Neural progenitor cell (in vitro differentiated cells): Measurements from ENCODE around the gene CCDC15. TPM values are rescaled to one million over a fixed set of nuclear protein-coding genes. Genes with fewer than 3 reads are reported as not detected.

Experiments used
- DNase-seq: peaks from one replicate; pipeline ENCODE4 v3.0.0-alpha.2; 2016; ENCODE audit warnings: low spot score
- H2AFZ ChIP-seq: fragments of 200-600 bp; sonication (generic); replicated peaks from 2 replicates; pipeline ENCODE4 v1.6.1; 2016; ENCODE audit warnings: antibody characterized with exemption
- H3F3A ChIP-seq: fragments of 200-600 bp; sonication (generic); 2 replicates; pipeline ENCODE4 v1.6.1; 2016; ENCODE audit warnings: antibody characterized with exemption, low read depth
- H3K27ac ChIP-seq: fragments of 200-600 bp; sonication (generic); 2 replicates; pipeline ENCODE4 v1.5.1; 2016; ENCODE audit warnings: mild to moderate bottlenecking
- H3K27me3 ChIP-seq: fragments of 200-600 bp; sonication (generic); 2 replicates; pipeline ENCODE4 v1.6.1; 2016; ENCODE audit warnings: mild to moderate bottlenecking, moderate library complexity
- H3K36me3 ChIP-seq: fragments of 200-600 bp; sonication (generic); 2 replicates; pipeline ENCODE4 v1.5.1; 2016
- H3K4me1 ChIP-seq: fragments of 200-600 bp; sonication (generic); 2 replicates; pipeline ENCODE4 v1.6.1; 2016; ENCODE audit warnings: mixed run types
- H3K4me2 ChIP-seq: fragments of 200-600 bp; sonication (generic); 2 replicates; pipeline ENCODE4 v1.6.1; 2016
- H3K4me3 ChIP-seq: fragments of 200-600 bp; sonication (generic); 2 replicates; pipeline ENCODE4 v1.5.1; 2016
- H3K79me2 ChIP-seq: fragments of 200-600 bp; sonication (generic); 2 replicates; pipeline ENCODE4 v1.6.1; 2016; ENCODE audit warnings: low read depth
- H3K9ac ChIP-seq: fragments of 200-600 bp; sonication (generic); 2 replicates; pipeline ENCODE4 v1.6.1; 2016
- H3K9me3 ChIP-seq: fragments of 200-600 bp; sonication (generic); 2 replicates; pipeline ENCODE4 v1.5.1; 2016; ENCODE audit warnings: low read depth
- H4K20me1 ChIP-seq: fragments of 200-600 bp; sonication (generic); 2 replicates; pipeline ENCODE4 v1.6.1; 2016; ENCODE audit warnings: low read depth
- H3K27ac Mint-ChIP-seq: 3 replicates; pipeline ENCODE4 v1.8.0; 2021; ENCODE audit warnings: mixed read lengths
- H3K27me3 Mint-ChIP-seq: 2 replicates; pipeline ENCODE4 v1.8.0; 2022; ENCODE audit warnings: low read depth, mild to moderate bottlenecking, inconsistent platforms, moderate library complexity, mixed read lengths; ENCODE audit not compliant: insufficient read depth
- H3K36me3 Mint-ChIP-seq: 3 replicates; pipeline ENCODE4 v1.8.0; 2021; ENCODE audit warnings: mixed read lengths
- H3K4me1 Mint-ChIP-seq: 3 replicates; pipeline ENCODE4 v1.8.0; 2021; ENCODE audit warnings: mixed read lengths
- H3K4me3 Mint-ChIP-seq: 3 replicates; pipeline ENCODE4 v1.8.0; 2021; ENCODE audit warnings: mild to moderate bottlenecking, moderate library complexity, mixed read lengths
- H3K9me3 Mint-ChIP-seq: 3 replicates; pipeline ENCODE4 v1.8.0; 2020; ENCODE audit warnings: mixed read lengths
- CTCF ChIP-seq: fragments of 200-600 bp; sonication (generic); IDR thresholded peaks from 2 replicates; pipeline ENCODE4 v1.5.1; 2017; ENCODE audit warnings: antibody characterized with exemption, mild to moderate bottlenecking
- EZH2 ChIP-seq: fragments of 200-600 bp; sonication (generic); IDR thresholded peaks from 2 replicates; pipeline ENCODE4 v1.6.1; 2017; ENCODE audit warnings: antibody characterized with exemption, mild to moderate bottlenecking, moderate library complexity
- EZH2phosphoT487 ChIP-seq: fragments of 200-600 bp; sonication (generic); IDR thresholded peaks from 2 replicates; pipeline ENCODE4 v1.6.1; 2017; ENCODE audit warnings: antibody characterized with exemption
- total RNA-seq: library from RNA; depleted of rRNA; stranded (reverse); fragments of >200 nt; gene quantifications from 2 replicates; pipeline ENCODE4 v1.2.3, GENCODE V29; 2015; ENCODE audit warnings: low replicate concordance

Gene CCDC15
- total RNA-seq, 1 donor from 2014 or later, result 11.2 TPM

- Histone ChIP-seq H3K4me3 (no peak overlapping the region), H3K36me3 (no peaks in the 10 kb centered on the region), H3F3A (peaks cover 15% of the 10 kb centered on the region), H2AFZ (no peak overlapping the region), H3K27me3 (peaks cover 30% of the 10 kb centered on the region), H3K4me2 (no peak overlapping the region), H3K9ac (no peak overlapping the region), H4K20me1 (no peaks in the 10 kb centered on the region), H3K27ac (no peak overlapping the region), H3K4me1 (peaks cover 52% of the 10 kb centered on the region), H3K9me3 (no peaks in the 10 kb centered on the region), H3K79me2 (no peaks in the 10 kb centered on the region)
- Mint-ChIP-seq H3K4me3 (no peak overlapping the region), H3K27ac (no peak overlapping the region), H3K27me3 (peaks cover 6% of the 10 kb centered on the region), H3K4me1 (peaks cover 26% of the 10 kb centered on the region), H3K36me3 (no peaks in the 10 kb centered on the region), H3K9me3 (no peaks in the 10 kb centered on the region)
- no peak for TF ChIP-seq CTCF
- TF ChIP-seq EZH2, result no peak
- no peak for TF ChIP-seq EZH2phosphoT487
- no peak for DNase-seq
Observed at GRCh38 chr11:124938206-124938765, 15.7 kb upstream of the CCDC15 start.

- no peak overlapping the region for H3K4me3 Mint-ChIP-seq
- DNase-seq, result peak; percentile 57
- peak overlapping the region; percentile 62 for H2AFZ ChIP-seq
- no peak overlapping the region for H3K27ac ChIP-seq
- H3K9ac ChIP-seq, result no peak overlapping the region
- peaks cover 58% of the 10 kb centered on the region for H3K4me1 ChIP-seq
- no peaks in the 10 kb centered on the region for H3K79me2 ChIP-seq
- no peak overlapping the region for H3K4me3 ChIP-seq
- TF ChIP-seq EZH2 (no peak), CTCF (no peak), EZH2phosphoT487 (no peak)
- H3F3A ChIP-seq, result peaks cover 16% of the 10 kb centered on the region
- H3K4me2 ChIP-seq, result no peak overlapping the region
- no peak overlapping the region for H3K27ac Mint-ChIP-seq
- peaks cover 28% of the 10 kb centered on the region for H3K4me1 Mint-ChIP-seq
- H3K36me3 ChIP-seq, result no peaks in the 10 kb centered on the region
- H3K9me3 ChIP-seq, result no peaks in the 10 kb centered on the region
- H3K9me3 Mint-ChIP-seq, result no peaks in the 10 kb centered on the region
- peaks cover 28% of the 10 kb centered on the region for H3K27me3 ChIP-seq
- H3K36me3 Mint-ChIP-seq, result no peaks in the 10 kb centered on the region
- peaks cover 6% of the 10 kb centered on the region for H3K27me3 Mint-ChIP-seq
- no peaks in the 10 kb centered on the region for H4K20me1 ChIP-seq
Observed at GRCh38 chr11:124938970-124939369, 15.0 kb upstream of the CCDC15 start.

GRCh38 chr11:124941703-124942102 lies 12.3 kb upstream of the CCDC15 start:
- peaks cover 16% of the 10 kb centered on the region for H3F3A ChIP-seq
- H3K9me3 Mint-ChIP-seq, result peaks cover 2% of the 10 kb centered on the region
- peaks cover 38% of the 10 kb centered on the region for H3K4me1 ChIP-seq
- no peaks in the 10 kb centered on the region for H3K36me3 Mint-ChIP-seq
- no peak overlapping the region for H3K27ac Mint-ChIP-seq
- DNase-seq, result no peak
- peaks cover 25% of the 10 kb centered on the region for H3K4me1 Mint-ChIP-seq
- peaks cover 2% of the 10 kb centered on the region for H3K27me3 Mint-ChIP-seq
- no peaks in the 10 kb centered on the region for H3K36me3 ChIP-seq
- TF ChIP-seq EZH2phosphoT487 (no peak), CTCF (no peak), EZH2 (no peak)
- H3K27ac ChIP-seq, result peak overlapping the region; percentile 82
- no peak overlapping the region for H3K4me3 ChIP-seq
- no peak overlapping the region for H3K9ac ChIP-seq
- no peaks in the 10 kb centered on the region for H4K20me1 ChIP-seq
- no peaks in the 10 kb centered on the region for H3K9me3 ChIP-seq
- peak overlapping the region; percentile 45 for H3K4me2 ChIP-seq
- H2AFZ ChIP-seq, result no peak overlapping the region
- H3K79me2 ChIP-seq, result no peaks in the 10 kb centered on the region
- H3K4me3 Mint-ChIP-seq, result no peak overlapping the region
- peaks cover 13% of the 10 kb centered on the region for H3K27me3 ChIP-seq
